ENCODE results near the gene ENTREP3.

The ENTREP3 gene

GRCh38 chr1:155266553-155266952 is 11.3 kb upstream of the ENTREP3 start:
- H3K4me1 Mint-ChIP-seq (ENCODE audit: low read depth) = peaks cover 30% of the 10 kb centered on the region
- H3K27me3 Mint-ChIP-seq = no peaks in the 10 kb centered on the region
- H3K4me3 Mint-ChIP-seq = no peak overlapping the region
- H3K36me3 Mint-ChIP-seq (ENCODE audit: low read depth) = peaks cover 88% of the 10 kb centered on the region
- no peak overlapping the region for H3K27ac Mint-ChIP-seq
- no peaks in the 10 kb centered on the region for H3K9me3 Mint-ChIP-seq

DNA sequence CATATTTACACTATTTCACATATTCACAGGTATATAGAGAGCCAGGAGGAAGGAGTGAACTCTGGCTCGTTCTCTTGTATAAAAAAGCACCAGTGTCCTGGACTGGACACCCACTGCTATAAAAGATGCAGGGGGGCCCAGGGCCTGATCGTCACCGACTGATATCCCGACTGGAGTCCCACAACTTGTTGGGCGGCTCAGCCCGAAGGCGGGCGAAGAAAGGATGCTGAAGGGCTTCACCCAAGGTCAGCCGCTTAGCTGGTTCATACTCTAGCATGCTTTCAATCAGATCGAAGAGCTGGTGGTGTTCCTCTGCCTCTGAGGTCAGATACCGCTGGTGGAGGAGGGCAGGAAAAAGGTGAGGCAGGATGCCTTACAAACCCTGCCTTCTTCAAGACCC is 7.8 kb upstream of the ENTREP3 start:
- Mint-ChIP-seq H3K4me1 (ENCODE audit: low read depth) (peaks cover 40% of the 10 kb centered on the region), H3K4me3 (peak overlapping the region; percentile 1), H3K36me3 (ENCODE audit: low read depth) (peaks cover 84% of the 10 kb centered on the region), H3K9me3 (no peaks in the 10 kb centered on the region), H3K27me3 (no peaks in the 10 kb centered on the region), H3K27ac (peak overlapping the region; percentile 94)

- H3K4me3 Mint-ChIP-seq = peak within 1 kb of the TSS; percentile 90
- peaks cover 82% of the 10 kb centered on the region for H3K36me3 Mint-ChIP-seq (ENCODE audit: low read depth)
- H3K4me1 Mint-ChIP-seq (ENCODE audit: low read depth) = peaks cover 40% of the 10 kb centered on the region
- H3K27me3 Mint-ChIP-seq = no peaks in the 10 kb centered on the region
- H3K9me3 Mint-ChIP-seq = no peaks in the 10 kb centered on the region
- H3K27ac Mint-ChIP-seq = peak within 1 kb of the TSS; percentile 94
Observed at GRCh38 chr1:155261852-155262673, 6.8 kb upstream of the ENTREP3 start, which contains the start of gene SCAMP3. Gene SCAMP3 (minus strand): TSS chr1:155262360. CDS start chr1:155262151, 209 bp downstream.

GRCh38 chr1:155261493-155261851 is 6.2 kb upstream of the ENTREP3 start:
- Mint-ChIP-seq H3K36me3 (ENCODE audit: low read depth) (peaks cover 82% of the 10 kb centered on the region), H3K27ac (peak overlapping the region; percentile 94), H3K27me3 (no peaks in the 10 kb centered on the region), H3K4me3 (peak overlapping the region; percentile 90), H3K4me1 (ENCODE audit: low read depth) (peaks cover 40% of the 10 kb centered on the region), H3K9me3 (no peaks in the 10 kb centered on the region)

DNA sequence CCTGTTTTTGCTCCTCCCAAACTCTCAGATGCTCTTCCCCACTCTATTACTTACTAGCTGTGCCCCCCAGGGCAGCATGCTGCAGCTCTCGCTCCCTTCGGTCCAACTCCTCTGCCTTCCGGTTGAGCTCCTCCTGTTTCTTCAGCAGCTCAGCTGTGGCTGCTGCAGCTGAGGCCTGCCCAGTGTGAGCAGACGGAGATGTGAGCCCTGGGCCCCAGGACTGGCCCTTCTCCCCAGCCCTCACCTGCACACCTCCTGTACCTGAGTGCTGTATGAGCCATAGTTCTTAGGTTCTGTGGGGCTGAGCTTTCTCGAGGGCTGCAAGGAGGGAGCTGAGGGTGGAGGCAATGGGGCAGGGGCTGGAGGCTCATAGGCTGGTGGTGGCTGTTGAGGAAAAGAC is 5.0 kb upstream of the ENTREP3 start:
- Mint-ChIP-seq H3K27ac (peak overlapping the region; percentile 94), H3K9me3 (no peaks in the 10 kb centered on the region), H3K4me3 (peak overlapping the region; percentile 90), H3K4me1 (ENCODE audit: low read depth) (peaks cover 46% of the 10 kb centered on the region), H3K27me3 (no peaks in the 10 kb centered on the region), H3K36me3 (ENCODE audit: low read depth) (peaks cover 75% of the 10 kb centered on the region)

- H3K36me3 Mint-ChIP-seq (ENCODE audit: low read depth) = peaks cover 40% of the 10 kb centered on the region
- H3K9me3 Mint-ChIP-seq = no peaks in the 10 kb centered on the region
- H3K27me3 Mint-ChIP-seq = no peaks in the 10 kb centered on the region
- H3K4me3 Mint-ChIP-seq = peak overlapping the region; percentile 85
- H3K4me1 Mint-ChIP-seq (ENCODE audit: low read depth) = peaks cover 40% of the 10 kb centered on the region
- H3K27ac Mint-ChIP-seq = peak overlapping the region; percentile 76
Observed at GRCh38 chr1:155256058-155256852, 972 bp upstream of the ENTREP3 start.

DNA sequence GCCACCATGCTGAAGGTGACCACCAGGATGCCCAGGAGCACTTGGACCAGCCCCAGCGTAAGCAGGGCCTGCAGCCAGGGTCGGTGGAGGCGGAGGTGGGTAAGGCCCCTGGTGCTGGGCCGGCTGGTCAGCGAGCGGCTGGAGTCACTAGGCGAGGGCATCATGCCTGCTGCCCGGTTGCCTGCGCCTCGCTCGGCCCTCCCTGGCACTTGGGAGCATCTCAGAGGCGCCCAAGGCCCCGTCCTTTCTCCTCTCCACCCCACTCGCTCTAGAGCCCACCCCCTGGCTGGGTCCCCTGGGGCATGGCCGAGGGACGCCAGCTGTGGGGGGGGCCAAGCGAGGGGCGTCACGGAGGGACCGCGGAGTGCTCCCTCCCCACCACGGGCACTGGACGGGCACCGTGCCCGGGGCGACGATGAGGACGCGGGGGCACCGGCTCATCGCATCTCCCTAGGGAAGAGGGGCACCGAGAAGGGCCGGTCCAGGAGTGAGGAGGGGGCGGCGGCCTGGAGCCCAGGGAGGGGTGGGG is 505 bp downstream of the ENTREP3 start:
- Mint-ChIP-seq H3K27ac (peak overlapping the region; percentile 72), H3K9me3 (no peaks in the 10 kb centered on the region), H3K27me3 (no peaks in the 10 kb centered on the region), H3K4me3 (peak overlapping the region; percentile 85), H3K36me3 (ENCODE audit: low read depth) (peaks cover 28% of the 10 kb centered on the region), H3K4me1 (ENCODE audit: low read depth) (peaks cover 38% of the 10 kb centered on the region)

DNA sequence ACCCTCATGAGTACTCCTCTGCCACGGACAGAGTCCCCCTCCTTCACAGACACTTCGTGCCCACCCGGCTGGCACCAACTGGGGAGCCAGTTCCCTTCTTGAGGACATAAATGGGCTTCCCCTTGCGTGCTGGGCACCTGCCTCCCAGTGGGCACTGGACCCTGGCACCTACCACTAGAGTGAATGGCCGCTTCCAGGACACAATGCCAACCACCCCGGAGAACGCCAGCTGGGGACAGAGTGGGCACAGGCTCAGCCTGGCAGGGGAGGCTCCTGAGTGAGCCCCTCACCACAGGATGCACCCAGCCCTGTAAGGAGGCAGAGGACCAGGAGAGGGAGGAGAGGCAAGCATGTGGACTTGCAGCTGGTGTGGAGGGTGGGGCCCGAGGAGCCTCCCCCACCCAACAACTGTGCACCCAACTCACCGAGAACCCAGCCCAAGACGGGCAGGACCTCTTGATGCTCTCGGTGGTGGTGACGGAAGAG is 1.0 kb downstream of the ENTREP3 start:
- peak overlapping the region; percentile 85 for H3K4me3 Mint-ChIP-seq
- H3K4me1 Mint-ChIP-seq (ENCODE audit: low read depth) = peaks cover 33% of the 10 kb centered on the region
- no peaks in the 10 kb centered on the region for H3K27me3 Mint-ChIP-seq
- peaks cover 23% of the 10 kb centered on the region for H3K36me3 Mint-ChIP-seq (ENCODE audit: low read depth)
- H3K27ac Mint-ChIP-seq = peak overlapping the region; percentile 72
- H3K9me3 Mint-ChIP-seq = no peaks in the 10 kb centered on the region

DNA sequence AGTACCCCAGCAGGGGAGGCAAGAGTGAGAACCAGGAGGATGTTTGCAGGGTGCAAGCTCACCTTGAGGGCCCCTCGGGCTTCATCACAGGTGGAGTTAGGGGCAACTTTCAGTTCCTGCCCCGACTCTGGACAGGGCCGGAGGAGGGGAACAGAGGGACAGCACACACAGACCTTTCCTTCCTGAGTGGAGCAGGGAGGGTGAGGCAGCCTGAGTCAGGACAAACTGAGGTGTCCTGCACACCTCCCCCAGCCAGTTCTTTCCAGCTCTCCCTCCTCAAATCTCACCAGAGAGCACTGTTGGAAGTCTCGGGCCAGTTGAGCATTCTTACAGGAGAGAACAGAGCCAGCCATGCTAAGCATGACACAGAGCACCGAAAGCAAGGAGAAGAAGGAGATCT is 1.5 kb downstream of the ENTREP3 start:
- no peaks in the 10 kb centered on the region for H3K27me3 Mint-ChIP-seq
- peaks cover 21% of the 10 kb centered on the region for H3K36me3 Mint-ChIP-seq (ENCODE audit: low read depth)
- H3K27ac Mint-ChIP-seq = peak overlapping the region; percentile 72
- H3K4me3 Mint-ChIP-seq = peak overlapping the region; percentile 85
- H3K4me1 Mint-ChIP-seq (ENCODE audit: low read depth) = peaks cover 33% of the 10 kb centered on the region
- H3K9me3 Mint-ChIP-seq = no peaks in the 10 kb centered on the region

DNA sequence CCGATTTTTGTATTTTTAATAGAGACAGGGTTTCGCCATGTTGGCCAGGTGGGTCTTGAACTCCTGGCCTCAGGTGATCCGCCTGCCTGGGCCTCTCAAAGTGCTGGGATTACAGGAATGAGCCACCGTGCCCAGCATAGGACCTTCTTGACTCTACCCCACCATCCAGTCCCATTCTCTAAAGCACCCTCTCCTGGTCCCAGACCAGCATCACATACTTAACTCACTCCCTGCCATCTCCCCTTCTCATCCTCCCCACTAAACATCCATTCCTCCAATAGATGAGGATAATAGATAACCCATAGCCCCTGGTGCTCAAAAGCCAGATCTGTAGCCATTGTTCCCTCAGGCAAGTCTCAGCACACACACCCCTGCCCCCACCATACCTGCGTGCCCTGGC is 2.1 kb downstream of the ENTREP3 start:
- H3K9me3 Mint-ChIP-seq = no peaks in the 10 kb centered on the region
- H3K4me1 Mint-ChIP-seq (ENCODE audit: low read depth) = peaks cover 33% of the 10 kb centered on the region

DNA sequence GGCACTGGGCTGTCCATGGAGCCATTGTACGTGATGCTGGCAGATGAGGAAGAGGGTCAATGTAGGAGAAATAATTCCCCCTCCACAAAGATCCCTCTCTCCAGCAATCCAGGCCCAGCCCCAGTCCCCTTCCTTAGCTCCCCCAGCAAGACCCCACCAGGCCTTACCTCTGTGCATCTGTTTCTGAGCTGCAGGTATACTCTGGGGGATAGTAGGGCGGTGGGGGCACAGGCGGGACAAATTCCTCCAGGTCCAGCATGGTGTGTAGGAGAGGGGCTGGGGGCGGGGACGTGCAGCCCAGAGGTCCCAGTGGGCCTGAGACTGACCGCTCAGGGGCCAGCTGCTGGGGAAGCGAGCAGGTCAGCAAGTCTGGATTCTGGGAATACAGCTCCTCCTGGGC is 3.7 kb downstream of the ENTREP3 start:
- no peak overlapping the region for H3K4me3 Mint-ChIP-seq
- H3K27me3 Mint-ChIP-seq = no peaks in the 10 kb centered on the region
- no peaks in the 10 kb centered on the region for H3K9me3 Mint-ChIP-seq
- no peak overlapping the region for H3K27ac Mint-ChIP-seq
- peaks cover 33% of the 10 kb centered on the region for H3K4me1 Mint-ChIP-seq (ENCODE audit: low read depth)
- peaks cover 4% of the 10 kb centered on the region for H3K36me3 Mint-ChIP-seq (ENCODE audit: low read depth)

More for the DNA sequence above, 2.1 kb downstream of the ENTREP3 start:
- Mint-ChIP-seq H3K4me3 (peak overlapping the region; percentile 85), H3K27me3 (no peaks in the 10 kb centered on the region), H3K36me3 (ENCODE audit: low read depth) (peaks cover 15% of the 10 kb centered on the region), H3K27ac (peak overlapping the region; percentile 72)

DNA sequence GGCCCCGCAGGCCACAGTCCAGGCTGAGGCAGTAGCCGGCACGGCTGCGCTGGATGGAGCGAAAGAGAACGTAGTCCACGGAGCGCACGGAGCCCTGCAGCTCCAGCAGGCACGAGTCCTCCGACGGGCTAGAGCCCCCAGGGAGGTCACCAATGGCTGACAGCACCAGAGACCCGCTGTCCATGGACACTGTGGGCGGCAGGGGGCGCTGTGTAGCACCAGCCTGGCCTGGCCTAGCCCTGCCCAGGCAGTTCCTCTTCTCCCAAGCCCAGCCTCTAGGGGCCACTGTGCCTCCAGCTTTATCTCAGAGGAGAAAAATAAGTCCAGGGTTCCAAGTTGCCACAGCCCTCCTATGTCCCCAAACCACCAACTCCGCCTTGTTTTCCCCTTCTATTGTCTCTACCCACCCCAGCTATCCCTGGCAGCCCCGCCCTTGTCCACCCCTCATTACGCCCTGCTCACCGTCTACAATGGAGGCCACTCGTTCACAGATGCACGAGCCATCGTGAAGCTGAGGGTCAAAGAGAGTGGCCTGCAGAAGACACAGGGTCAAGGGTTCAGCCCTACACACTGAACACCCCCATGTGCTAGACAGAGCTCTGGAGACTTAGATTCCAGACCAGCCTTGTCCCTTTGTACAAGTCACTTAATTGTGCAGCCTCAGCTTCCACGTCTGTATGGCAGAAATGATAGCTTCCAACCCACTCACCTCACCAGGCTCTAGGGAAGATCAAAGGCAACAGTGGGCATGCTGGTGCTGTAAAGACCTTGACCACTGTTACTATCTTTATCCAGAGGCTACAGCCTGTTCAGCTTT is 4.4 kb downstream of the ENTREP3 start:
- Mint-ChIP-seq H3K36me3 (ENCODE audit: low read depth) (peaks cover 8% of the 10 kb centered on the region), H3K9me3 (no peaks in the 10 kb centered on the region), H3K4me3 (peak overlapping the region; percentile 63), H3K4me1 (ENCODE audit: low read depth) (peaks cover 34% of the 10 kb centered on the region), H3K27ac (no peak overlapping the region), H3K27me3 (no peaks in the 10 kb centered on the region)

GRCh38 chr1:155250246-155250632 is 5.0 kb downstream of the ENTREP3 start:
- H3K4me1 Mint-ChIP-seq (ENCODE audit: low read depth) = peaks cover 32% of the 10 kb centered on the region
- H3K36me3 Mint-ChIP-seq (ENCODE audit: low read depth) = peaks cover 8% of the 10 kb centered on the region
- peak overlapping the region; percentile 63 for H3K4me3 Mint-ChIP-seq
- no peaks in the 10 kb centered on the region for H3K9me3 Mint-ChIP-seq
- H3K27ac Mint-ChIP-seq = no peak overlapping the region
- no peaks in the 10 kb centered on the region for H3K27me3 Mint-ChIP-seq
